MM.1S (cell line): ENCODE measurements around the gene EGFL8.
A peak's percentile ranks its signal among the peaks of the same experiment; 100 is the strongest.
"Not testable (repeated sequence)": the region's sequence is repeated elsewhere in the genome, so short reads cannot be mapped to it uniquely, and the experiment has no call there.

Experiments used
- DNase-seq: peaks from one replicate; pipeline ENCODE4 v3.0.0-alpha.2; 2015
- H2AFZ ChIP-seq: fragments of 300-600 bp; sonication (generic); 2 replicates; pipeline ENCODE4 v1.6.0; 2016; ENCODE audit warnings: antibody characterized with exemption, low read length
- H3F3A ChIP-seq: fragments of 300-600 bp; sonication (generic); 2 replicates; pipeline ENCODE4 v1.6.1; 2016; ENCODE audit warnings: mild to moderate bottlenecking, antibody characterized with exemption, low read length, moderate library complexity, mixed read lengths; ENCODE audit not compliant: insufficient read depth
- H3K27ac ChIP-seq: fragments of 300-600 bp; sonication (generic); 2 replicates; pipeline ENCODE4 v1.5.1; 2016; ENCODE audit warnings: mild to moderate bottlenecking, low read length
- H3K27me3 ChIP-seq: fragments of 300-600 bp; sonication (generic); replicated peaks from 2 replicates; pipeline ENCODE4 v1.6.0; 2016; ENCODE audit warnings: low read length; ENCODE audit not compliant: insufficient read depth
- H3K36me3 ChIP-seq: fragments of 300-600 bp; sonication (generic); replicated peaks from 2 replicates; pipeline ENCODE4 v1.6.1; 2016; ENCODE audit warnings: mild to moderate bottlenecking, low read length, mixed read lengths; ENCODE audit not compliant: insufficient read depth
- H3K4me1 ChIP-seq: fragments of 300-600 bp; sonication (generic); 2 replicates; pipeline ENCODE4 v1.6.1; 2016; ENCODE audit warnings: low read length, mixed read lengths
- H3K4me2 ChIP-seq: fragments of 300-600 bp; sonication (generic); 2 replicates; pipeline ENCODE4 v1.6.0; 2016; ENCODE audit warnings: low read depth, low read length
- H3K4me3 ChIP-seq: fragments of 300-600 bp; sonication (generic); 2 replicates; pipeline ENCODE4 v1.5.1; 2016; ENCODE audit warnings: low read length, mixed read lengths
- H3K79me2 ChIP-seq: fragments of 300-600 bp; sonication (generic); 2 replicates; pipeline ENCODE4 v1.6.1; 2016; ENCODE audit warnings: mixed run types, low read length, mixed read lengths
- H3K9ac ChIP-seq: fragments of 300-600 bp; sonication (generic); 2 replicates; pipeline ENCODE4 v1.6.1; 2016; ENCODE audit warnings: low read length, mixed read lengths
- H3K9me2 ChIP-seq: fragments of 300-600 bp; sonication (generic); replicated peaks from 2 replicates; pipeline ENCODE4 v1.6.1; 2016; ENCODE audit warnings: mild to moderate bottlenecking, low read length, mixed read lengths; ENCODE audit not compliant: insufficient read depth
- H3K9me3 ChIP-seq: fragments of 300-600 bp; sonication (generic); replicated peaks from 2 replicates; pipeline ENCODE4 v1.6.1; 2016; ENCODE audit warnings: mild to moderate bottlenecking, low read length, mixed read lengths; ENCODE audit not compliant: insufficient read depth
- H4K20me1 ChIP-seq: fragments of 300-600 bp; sonication (generic); 2 replicates; pipeline ENCODE4 v1.6.1; 2016; ENCODE audit warnings: mild to moderate bottlenecking, low read length, moderate library complexity, mixed read lengths; ENCODE audit not compliant: insufficient read depth
- EZH2 ChIP-seq: fragments of 300-600 bp; sonication (generic); optimal IDR thresholded peaks from 2 replicates; pipeline ENCODE3; 2017; ENCODE audit warnings: low read depth, mild to moderate bottlenecking, antibody characterized with exemption, low read length, mixed read lengths
- EZH2phosphoT487 ChIP-seq: fragments of 300-600 bp; sonication (generic); IDR thresholded peaks from 2 replicates; pipeline ENCODE4 v1.6.1; 2018; ENCODE audit warnings: antibody characterized with exemption, low read length
- TF ChIP-seq, protein P1 (sequence below): fragments of 300-600 bp; sonication (generic); IDR thresholded peaks from 2 replicates; pipeline ENCODE4 v1.5.1; 2016; ENCODE audit warnings: antibody characterized with exemption, low read length, mixed read lengths

EGFL8 gene

DNA sequence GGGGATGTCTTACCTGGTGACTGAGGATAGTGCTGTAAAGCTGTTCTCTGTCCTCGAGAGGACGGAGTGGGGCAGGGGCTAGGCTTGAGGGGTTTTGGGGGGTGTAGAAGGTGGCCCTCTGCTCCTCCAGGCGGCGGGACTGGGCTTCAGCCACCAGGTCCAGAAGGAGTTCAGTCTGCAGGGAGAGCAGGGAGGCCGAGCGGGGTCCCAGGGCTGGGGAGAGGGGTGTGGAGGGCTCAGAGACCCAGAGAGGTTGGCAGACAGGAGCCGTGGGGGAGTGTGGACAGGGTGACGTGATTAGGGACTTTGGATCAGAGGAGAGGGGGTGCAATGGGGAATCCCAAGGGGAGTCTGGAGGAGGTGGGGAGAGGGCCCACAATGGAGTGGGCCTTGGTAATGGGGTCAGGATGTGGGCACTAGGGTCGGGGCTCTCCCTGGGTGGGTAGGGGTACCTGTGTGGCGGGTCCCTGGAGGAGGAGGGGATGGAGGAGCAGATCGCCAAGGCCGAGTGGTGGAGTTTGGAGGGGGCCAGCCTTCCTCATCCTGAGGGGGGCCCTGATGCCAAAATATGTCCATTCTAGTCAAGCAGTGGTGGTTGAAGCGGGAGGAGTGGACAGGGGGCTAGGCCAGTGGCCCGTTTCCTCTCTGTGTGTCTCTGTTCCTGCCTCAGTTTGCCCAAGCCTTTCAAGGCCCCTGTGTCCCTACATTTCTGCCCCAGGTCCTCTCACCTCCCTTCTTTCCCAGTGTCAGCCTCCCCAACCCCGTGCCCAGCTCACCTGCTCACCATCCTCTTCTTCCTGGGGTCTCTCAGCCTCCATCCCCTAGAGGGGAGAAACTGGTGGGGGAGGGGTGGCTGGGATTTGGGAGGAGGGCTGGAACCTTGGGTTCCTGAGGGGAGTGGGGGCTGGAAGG, 27.6 kb downstream of the EGFL8 start:
- no peak for DNase-seq
- H4K20me1 ChIP-seq, result no peaks in the 10 kb centered on the region
- 0 out of 2 replicates have a peak overlapping the region, but pooled peaks have one; percentile 29 for H2AFZ ChIP-seq
- peak overlapping the region; percentile 69 for H3K9ac ChIP-seq
- H3K4me1 ChIP-seq, result peaks cover 31% of the 10 kb centered on the region
- peak overlapping the region; percentile 2; the same call in 1 of the 2 replicates for H3K27ac ChIP-seq
- H3K79me2 ChIP-seq, result peaks cover 32% of the 10 kb centered on the region
- H3K4me3 ChIP-seq, result peak overlapping the region; percentile 75
- H3K9me3 ChIP-seq, result no peaks in the 10 kb centered on the region
- no peaks in the 10 kb centered on the region for H3K36me3 ChIP-seq
- H3K27me3 ChIP-seq, result no peaks in the 10 kb centered on the region
- peak overlapping the region; percentile 97 for H3K4me2 ChIP-seq
- H3K9me2 ChIP-seq, result no peaks in the 10 kb centered on the region
- H3F3A ChIP-seq, result peaks cover 21% of the 10 kb centered on the region; the same call in 1 of the 2 replicates
- TF ChIP-seq, protein P1, sequence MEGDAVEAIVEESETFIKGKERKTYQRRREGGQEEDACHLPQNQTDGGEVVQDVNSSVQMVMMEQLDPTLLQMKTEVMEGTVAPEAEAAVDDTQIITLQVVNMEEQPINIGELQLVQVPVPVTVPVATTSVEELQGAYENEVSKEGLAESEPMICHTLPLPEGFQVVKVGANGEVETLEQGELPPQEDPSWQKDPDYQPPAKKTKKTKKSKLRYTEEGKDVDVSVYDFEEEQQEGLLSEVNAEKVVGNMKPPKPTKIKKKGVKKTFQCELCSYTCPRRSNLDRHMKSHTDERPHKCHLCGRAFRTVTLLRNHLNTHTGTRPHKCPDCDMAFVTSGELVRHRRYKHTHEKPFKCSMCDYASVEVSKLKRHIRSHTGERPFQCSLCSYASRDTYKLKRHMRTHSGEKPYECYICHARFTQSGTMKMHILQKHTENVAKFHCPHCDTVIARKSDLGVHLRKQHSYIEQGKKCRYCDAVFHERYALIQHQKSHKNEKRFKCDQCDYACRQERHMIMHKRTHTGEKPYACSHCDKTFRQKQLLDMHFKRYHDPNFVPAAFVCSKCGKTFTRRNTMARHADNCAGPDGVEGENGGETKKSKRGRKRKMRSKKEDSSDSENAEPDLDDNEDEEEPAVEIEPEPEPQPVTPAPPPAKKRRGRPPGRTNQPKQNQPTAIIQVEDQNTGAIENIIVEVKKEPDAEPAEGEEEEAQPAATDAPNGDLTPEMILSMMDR, result no peak
- TF ChIP-seq EZH2phosphoT487 (no peak), EZH2 (no peak)

- Histone ChIP-seq H3K4me1 (peaks cover 31% of the 10 kb centered on the region), H3K4me3 (peak within 1 kb of the TSS; percentile 75), H3K9me2 (no peaks in the 10 kb centered on the region), H3K27me3 (no peaks in the 10 kb centered on the region), H3K4me2 (peak within 1 kb of the TSS; percentile 97), H3K79me2 (peaks cover 32% of the 10 kb centered on the region), H3K9me3 (no peaks in the 10 kb centered on the region), H3K9ac (peak within 1 kb of the TSS; percentile 69), H4K20me1 (no peaks in the 10 kb centered on the region), H3K27ac (peak within 1 kb of the TSS; percentile 2; the same call in 1 of the 2 replicates), H3K36me3 (no peaks in the 10 kb centered on the region), H3F3A (peaks cover 21% of the 10 kb centered on the region; the same call in 1 of the 2 replicates), H2AFZ (peak within 1 kb of the TSS; percentile 46)
- TF ChIP-seq EZH2 (no peak), EZH2phosphoT487 (no peak)
- TF ChIP-seq, protein P1, result no peak
- peak; percentile 33 for DNase-seq
Observed at GRCh38 chr6:32192608-32193039, 28.2 kb downstream of the EGFL8 start, which contains the start of gene GPSM3. Gene GPSM3, minus strand, starts transcription at chr6:32192643. Its CDS starts 130 bp downstream, at chr6:32192513.

DNA sequence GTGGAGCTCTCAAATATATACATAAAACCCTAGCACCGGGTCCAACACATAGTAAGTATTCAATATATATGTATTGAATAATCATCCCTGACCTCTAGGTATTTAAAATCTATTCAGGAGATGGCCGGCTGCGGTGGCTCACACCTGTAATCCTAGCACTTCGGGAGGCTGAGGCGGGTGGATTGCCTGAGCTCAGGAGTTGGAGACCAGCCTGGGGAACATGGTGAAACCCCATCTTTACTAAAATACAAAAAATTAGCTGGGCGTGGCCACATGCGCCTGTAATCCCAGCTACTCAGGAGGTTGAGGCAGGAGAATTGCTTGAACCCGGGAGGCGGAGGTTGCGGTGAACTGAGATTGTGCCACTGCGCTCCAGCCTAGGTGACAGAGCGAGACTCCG, 28.7 kb downstream of the EGFL8 start:
- H3K27ac ChIP-seq, H3K9me3 ChIP-seq, H3K27me3 ChIP-seq, DNase-seq, H3K9me2 ChIP-seq, H3K36me3 ChIP-seq, H4K20me1 ChIP-seq: not testable (repeated sequence)
- Histone ChIP-seq H3K9ac (peak overlapping the region; percentile 69; the same call in 1 of the 2 replicates), H3F3A (peaks cover 21% of the 10 kb centered on the region; the same call in 1 of the 2 replicates), H2AFZ (peak overlapping the region; percentile 46), H3K4me1 (peaks cover 31% of the 10 kb centered on the region), H3K4me3 (peak overlapping the region; percentile 75; the same call in 1 of the 2 replicates), H3K4me2 (peak overlapping the region; percentile 97), H3K79me2 (peaks cover 32% of the 10 kb centered on the region)
